A549 (cell line): Measurements from ENCODE around the gene PPARA. TPM values are rescaled to one million over a fixed set of nuclear protein-coding genes. Genes with fewer than 3 reads are reported as not detected.
A peak's percentile ranks its signal among the peaks of the same experiment; 100 is the strongest.

Experiments used
- ATAC-seq, 2 experiments: fragments of 200-7000 bp in 1 of 2; fragments of >200 bp in 1 of 2; cut with Nextera tagmentation in 1 of 2; cut with Tn5 transposase in 1 of 2; 3 replicates each; pipeline versions ENCODE4 v1.8.0 to v1.9.1; 2018 to 2020; ENCODE audit warnings: mild to moderate bottlenecking in 1 of 2, moderate library complexity in 1 of 2
- CTCF ChIA-PET: fragments of 300-600 bp; sonication (Branson Sonifier 250); formaldehyde crosslinking; extraction: SDS; loops from one replicate; lab custom pipeline; 2021; ENCODE audit warnings: antibody characterized with exemption, inconsistent platforms; lab: Yijun Ruan, JAX
- POLR2A ChIA-PET: fragments of 350-600 bp; formaldehyde crosslinking; extraction: SDS; loops from one replicate; lab custom pipeline; 2021; ENCODE audit warnings: antibody characterized with exemption, inconsistent platforms; lab: Yijun Ruan, JAX
- DNase-seq, 2 experiments: peaks; one replicate each; pipeline versions ENCODE4 v3.0.0 to v3.0.0-alpha.2; 2011 to 2016; ENCODE audit warnings: low read depth in 1 of 2, low spot score in 1 of 2
- FAIRE-seq: peaks from 2 replicates; lab custom pipeline; 2011; peaks lifted over from hg19 to GRCh38; lab: Jason Lieb, UNC
- H3K27ac ChIP-seq, 2 experiments: fragments of >200 bp; sonication (Bioruptor Twin); formaldehyde crosslinking; 3 replicates each; pipeline ENCODE4 v1.5.1; 2016 to 2017
- H3K4me1 ChIP-seq: fragments of >200 bp; sonication (Bioruptor Twin); formaldehyde crosslinking; 3 replicates; pipeline ENCODE4 v1.6.1; 2016
- H3K4me2 ChIP-seq: fragments of >200 bp; sonication (Bioruptor Twin); formaldehyde crosslinking; 3 replicates; pipeline ENCODE4 v1.6.1; 2016
- H3K4me3 ChIP-seq: fragments of >200 bp; sonication (Bioruptor Twin); formaldehyde crosslinking; 3 replicates; pipeline ENCODE4 v1.5.1; 2016
- H3K9me3 ChIP-seq: fragments of >200 bp; sonication (Bioruptor Twin); formaldehyde crosslinking; 3 replicates; pipeline ENCODE4 v1.6.1; 2016
- BCL3 ChIP-seq: fragments of >200 bp; sonication (Bioruptor Twin); formaldehyde crosslinking; IDR thresholded peaks from 3 replicates; pipeline ENCODE4 v1.6.1; 2016
- CBX8 ChIP-seq: fragments of 200-600 bp; sonication (generic); IDR thresholded peaks from 2 replicates; pipeline ENCODE4 v1.6.1; 2016
- CEBPB ChIP-seq, 2 experiments: fragments of >200 bp in 1 of 2; sonication (Bioruptor Twin) in 1 of 2; formaldehyde crosslinking in 1 of 2; IDR thresholded peaks; 2 replicates each; pipeline ENCODE4 v1.6.1; 2012 to 2016
- CHD4 ChIP-seq: fragments of 200-600 bp; sonication (generic); IDR thresholded peaks from 2 replicates; pipeline ENCODE4 v1.6.1; 2016; ENCODE audit warnings: antibody characterized with exemption, mild to moderate bottlenecking, borderline replicate concordance
- CTCF ChIP-seq: fragments of >200 bp; sonication (Bioruptor Twin); formaldehyde crosslinking; IDR thresholded peaks from 3 replicates; pipeline ENCODE4 v1.5.1; 2016
- EHF ChIP-seq: fragments of 250-450 bp; sonication (Bioruptor Pico); IDR thresholded peaks from 2 replicates; pipeline ENCODE4 v1.5.0; 2020; ENCODE audit warnings: mild to moderate bottlenecking
- EHMT2 ChIP-seq: fragments of 200-600 bp; sonication (generic); IDR thresholded peaks from 2 replicates; pipeline ENCODE4 v1.6.1; 2016; ENCODE audit warnings: antibody characterized with exemption, low read depth, mild to moderate bottlenecking, moderate library complexity
- EP300 ChIP-seq, 2 experiments: fragments of >200 bp; sonication (Bioruptor Twin); formaldehyde crosslinking; IDR thresholded peaks; 2 replicates in 1 of 2; 3 replicates in 1 of 2; pipeline ENCODE4 v1.6.1; 2016 to 2017
- FOXS1 ChIP-seq: fragments of 250-450 bp; sonication (Bioruptor Pico); IDR thresholded peaks from 2 replicates; pipeline ENCODE4 v1.5.0; 2020; ENCODE audit warnings: mild to moderate bottlenecking, moderate library complexity
- GATA3 ChIP-seq: IDR thresholded peaks from 2 replicates; pipeline ENCODE4 v1.6.1; 2012; ENCODE audit warnings: borderline replicate concordance
- HDAC2 ChIP-seq: fragments of 200-600 bp; sonication (generic); IDR thresholded peaks from 2 replicates; pipeline ENCODE4 v1.6.1; 2016
- HES2 ChIP-seq: fragments of >200 bp; sonication (Bioruptor Twin); formaldehyde crosslinking; IDR thresholded peaks from 2 replicates; pipeline ENCODE4 v1.6.1; 2016
- HOXA7 ChIP-seq: fragments of 250-450 bp; sonication (Bioruptor Pico); IDR thresholded peaks from 2 replicates; pipeline ENCODE4 v1.5.0; 2020; ENCODE audit warnings: mild to moderate bottlenecking, moderate library complexity
- JUN ChIP-seq, 2 experiments: fragments of >200 bp; sonication (Bioruptor Twin); formaldehyde crosslinking; IDR thresholded peaks; 2 replicates in 1 of 2; 3 replicates in 1 of 2; pipeline ENCODE4 v1.6.1; 2016 to 2017
- MAFK ChIP-seq: fragments of 450-650 bp; IDR thresholded peaks from 2 replicates; pipeline ENCODE4 v1.6.1; 2014; ENCODE audit not compliant: partially characterized antibody
- MAX ChIP-seq: IDR thresholded peaks from 2 replicates; pipeline ENCODE4 v1.6.1; 2012
- PBX3 ChIP-seq: IDR thresholded peaks from 2 replicates; pipeline ENCODE4 v1.6.1; 2012
- POLR2A ChIP-seq: IDR thresholded peaks from 2 replicates; pipeline ENCODE4 v1.6.1; 2012; ENCODE audit warnings: mild to moderate bottlenecking, low read length
- REST ChIP-seq: fragments of 200-600 bp; sonication (generic); IDR thresholded peaks from 2 replicates; pipeline ENCODE4 v1.6.1; 2016; ENCODE audit warnings: antibody characterized with exemption, mild to moderate bottlenecking, moderate library complexity
- USF2 ChIP-seq: fragments of 450-650 bp; IDR thresholded peaks from 2 replicates; pipeline ENCODE4 v1.6.1; 2014; ENCODE audit warnings: antibody characterized with exemption
- ZNF302 ChIP-seq: fragments of 250-450 bp; sonication (Bioruptor Pico); IDR thresholded peaks from 2 replicates; pipeline ENCODE4 v1.9.0; 2021; ENCODE audit warnings: inconsistent platforms, mild to moderate bottlenecking, moderate library complexity
- WGBS: methylation state at CpG from one replicate; pipeline ENCODE4 v1.1.6; 2017; ENCODE audit errors: missing lambda C conversion rate; 5-methylcytosine and 5-hydroxymethylcytosine counted together
- polyA plus RNA-seq, 4 experiments: library from polyadenylated mRNA; depleted of rRNA in 3 of 4; stranded (reverse); fragments of >200 nt; fragmentation: RNase III in 1 of 4; extraction: RNeasy Plus Mini Kit Qiagen cat#74134 plus additional on column Dnase treatment in 1 of 4; gene quantifications; 2 replicates in 3 of 4; 3 replicates in 1 of 4; pipeline ENCODE4 v1.2.3, GENCODE V29; 2011 to 2017

Gene PPARA
- polyA plus RNA-seq, 2 of the 4 experiments (the other 2 are of a cell fraction), result 2.6 to 2.8 TPM

- POLR2A ChIA-PET, result no interaction called here
- H3K9me3 ChIP-seq, result no peaks in the 10 kb centered on the region
- TF ChIP-seq PBX3 (no peak), CHD4 (no peak), MAFK (peak; percentile 41), REST (no peak), MAX (peak; percentile 60), EHF (CRISPR knock-in tag) (no peak)
- peak overlapping the region; percentile 81 for H3K4me2 ChIP-seq
- CTCF ChIA-PET, result interaction anchor here (0.7 kb wide), 1 partner anchor 10 kb away, joined by 3 read pairs; no protein-coding TSS in a partner anchor
- peak overlapping the region; percentile 93 to 98 for H3K27ac ChIP-seq
- ATAC-seq (peak; percentile 15 to 23; a peak in 4 of 6 replicates), DNase-seq (peak in 1 of 2 experiments; percentile 73), FAIRE-seq (no peak)
- WGBS, result 45% methylated on average over 14 of the region's 17 CpGs
- peaks cover 96% of the 10 kb centered on the region for H3K4me1 ChIP-seq
- peak overlapping the region; percentile 15; the same call in 1 of the 3 replicates for H3K4me3 ChIP-seq
Observed at GRCh38 chr22:46104881-46105493, 45.3 kb upstream of the PPARA start.

GRCh38 chr22:46105494-46106278 lies 44.6 kb upstream of the PPARA start:
- no peaks in the 10 kb centered on the region for H3K9me3 ChIP-seq
- peaks cover 100% of the 10 kb centered on the region for H3K4me1 ChIP-seq
- H3K4me3 ChIP-seq, result peak overlapping the region; percentile 27
- CTCF ChIA-PET, result interaction anchor here (1.0 to 2.2 kb wide), 4 partner anchors 11 to 100 kb away, joined by 3 to 9 read pairs (median 8); no protein-coding TSS in a partner anchor
- H3K27ac ChIP-seq, result peak overlapping the region; percentile 93 to 98
- DNase-seq (peak; percentile 62 to 85), ATAC-seq (peak; percentile 27 to 42; a peak in 4 of 6 replicates), FAIRE-seq (no peak)
- TF ChIP-seq HDAC2, result no peak
- TF ChIP-seq POLR2A, result no peak
- TF ChIP-seq JUN (IDR thresholded peaks at IDR 0.05), result peak in 1 of 2 experiments; percentile 63; a peak in 2 of 5 replicates
- peak; percentile 56; the same call in 1 of the 3 replicates for TF ChIP-seq BCL3
- no peak for TF ChIP-seq CTCF
- TF ChIP-seq HOXA7 (CRISPR knock-in tag), result no peak
- TF ChIP-seq CEBPB (IDR thresholded peaks at IDR 0.05), result peak; percentile 59 to 87; a peak in 3 of 4 replicates
- no peak for TF ChIP-seq HES2
- TF ChIP-seq FOXS1 (CRISPR knock-in tag), result no peak
- no peak for TF ChIP-seq GATA3
- TF ChIP-seq CBX8, result no peak
- no peak for TF ChIP-seq ZNF302 (CRISPR knock-in tag)
- no peak for TF ChIP-seq USF2
- 0 out of 5 replicates have a peak, but pooled peaks of 1 of the 2 experiments have one; percentile 38 for TF ChIP-seq EP300 (IDR thresholded peaks at IDR 0.05)
- TF ChIP-seq EHMT2, result no peak
- 0 out of 2 replicates have a peak, but pooled peaks have one; percentile 13 for TF ChIP-seq MAX
- no peak for TF ChIP-seq CHD4
- POLR2A ChIA-PET, result interaction anchor here (0.6 to 0.7 kb wide), 2 partner anchors 18 to 27 kb away, joined by 3 read pairs; no protein-coding TSS in a partner anchor
- WGBS, result 8% methylated on average over 4 of the region's 25 CpGs
- H3K4me2 ChIP-seq, result peak overlapping the region; percentile 81
